Keratinocyte (primary cell): ENCODE measurements around the gene ALCAM.

Experiments
- EZH2 ChIP-seq: IDR thresholded peaks from one replicate; pipeline ENCODE4 v1.6.1; 2012; ENCODE audit warnings: inconsistent platforms, mild to moderate bottlenecking, low read length, moderate library complexity
- TF ChIP-seq, protein P1 (sequence below), 3 experiments: IDR thresholded peaks in 1 of 3; conservative IDR thresholded peaks in 1 of 3; optimal IDR thresholded peaks in 1 of 3; 2 replicates in 2 of 3; 3 replicates in 1 of 3; pipeline versions ENCODE3 to v1.5.1; 2011; ENCODE audit warnings: low read length in 3 of 3, mild to moderate bottlenecking in 3 of 3, moderate library complexity in 2 of 3, control low read depth in 1 of 3, inconsistent platforms in 1 of 3; ENCODE audit not compliant: insufficient read depth in 2 of 3; ENCODE audit errors: extremely low read depth in 1 of 3

DNA sequence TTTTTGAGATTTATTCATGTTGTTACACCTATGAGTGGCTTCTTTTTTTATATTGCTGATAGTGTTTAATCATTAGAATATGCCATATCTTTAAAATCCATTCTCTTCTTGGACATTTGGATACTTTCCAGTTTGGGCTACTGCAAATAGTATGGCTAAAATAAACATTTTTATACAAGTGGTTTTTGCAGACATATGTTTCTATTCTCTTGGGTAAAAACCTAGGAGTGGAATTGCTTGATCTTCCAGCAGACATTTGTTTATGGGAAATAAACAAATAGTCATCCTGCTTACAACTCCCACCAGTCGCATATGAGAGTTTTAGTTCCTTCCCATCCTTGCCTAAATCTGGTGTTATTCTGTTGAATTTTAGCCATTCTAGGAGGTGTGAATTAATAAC lies 193.1 kb downstream of the ALCAM start:
- TF ChIP-seq, protein P1, sequence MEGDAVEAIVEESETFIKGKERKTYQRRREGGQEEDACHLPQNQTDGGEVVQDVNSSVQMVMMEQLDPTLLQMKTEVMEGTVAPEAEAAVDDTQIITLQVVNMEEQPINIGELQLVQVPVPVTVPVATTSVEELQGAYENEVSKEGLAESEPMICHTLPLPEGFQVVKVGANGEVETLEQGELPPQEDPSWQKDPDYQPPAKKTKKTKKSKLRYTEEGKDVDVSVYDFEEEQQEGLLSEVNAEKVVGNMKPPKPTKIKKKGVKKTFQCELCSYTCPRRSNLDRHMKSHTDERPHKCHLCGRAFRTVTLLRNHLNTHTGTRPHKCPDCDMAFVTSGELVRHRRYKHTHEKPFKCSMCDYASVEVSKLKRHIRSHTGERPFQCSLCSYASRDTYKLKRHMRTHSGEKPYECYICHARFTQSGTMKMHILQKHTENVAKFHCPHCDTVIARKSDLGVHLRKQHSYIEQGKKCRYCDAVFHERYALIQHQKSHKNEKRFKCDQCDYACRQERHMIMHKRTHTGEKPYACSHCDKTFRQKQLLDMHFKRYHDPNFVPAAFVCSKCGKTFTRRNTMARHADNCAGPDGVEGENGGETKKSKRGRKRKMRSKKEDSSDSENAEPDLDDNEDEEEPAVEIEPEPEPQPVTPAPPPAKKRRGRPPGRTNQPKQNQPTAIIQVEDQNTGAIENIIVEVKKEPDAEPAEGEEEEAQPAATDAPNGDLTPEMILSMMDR (optimal IDR thresholded peaks at IDR 0.05 in 1 of 3, IDR thresholded peaks at IDR 0.05 in 1 of 3, conservative IDR thresholded peaks at IDR 0.05 in 1 of 3; ENCODE audit: extremely low read depth in 1 of 3, insufficient read depth in 2 of 3, low read length in 3 of 3), result no peak
- no peak for TF ChIP-seq EZH2
